Measurements from ENCODE around the gene LYG1. TPM values are rescaled to one million over a fixed set of nuclear protein-coding genes. Genes with fewer than 3 reads are reported as not detected.

Gene LYG1
- total RNA-seq (2022; extraction: Qiagen RNA extraction; ENCODE audit: low read depth) = 1.1 to 1.8 TPM (median 1.5 TPM) in 5 replicates

DNA sequence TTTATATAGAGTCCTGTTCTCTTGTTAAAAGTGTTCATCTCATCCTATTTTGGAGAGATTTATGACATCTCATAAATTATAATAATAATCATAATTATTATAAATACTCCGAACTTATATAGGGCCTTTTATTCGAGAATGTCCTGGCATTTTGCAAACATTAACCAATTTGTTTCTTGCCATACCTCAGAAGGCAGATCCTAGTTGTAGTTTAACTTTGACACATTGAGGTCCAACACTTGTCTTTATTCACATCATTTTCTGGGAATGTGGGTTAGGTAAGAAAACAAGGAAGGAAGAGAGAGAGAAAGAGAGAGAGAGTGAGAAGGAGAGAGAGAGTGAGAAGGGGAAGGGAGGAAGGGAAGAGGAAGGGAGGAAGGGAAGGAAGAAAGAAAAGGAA lies at the start of gene LYG1:
LYG1 (minus strand) TSS at position 101 of the 400 bp plus-strand sequence. CDS start 5,527 bp downstream, outside the sequence.

DNA sequence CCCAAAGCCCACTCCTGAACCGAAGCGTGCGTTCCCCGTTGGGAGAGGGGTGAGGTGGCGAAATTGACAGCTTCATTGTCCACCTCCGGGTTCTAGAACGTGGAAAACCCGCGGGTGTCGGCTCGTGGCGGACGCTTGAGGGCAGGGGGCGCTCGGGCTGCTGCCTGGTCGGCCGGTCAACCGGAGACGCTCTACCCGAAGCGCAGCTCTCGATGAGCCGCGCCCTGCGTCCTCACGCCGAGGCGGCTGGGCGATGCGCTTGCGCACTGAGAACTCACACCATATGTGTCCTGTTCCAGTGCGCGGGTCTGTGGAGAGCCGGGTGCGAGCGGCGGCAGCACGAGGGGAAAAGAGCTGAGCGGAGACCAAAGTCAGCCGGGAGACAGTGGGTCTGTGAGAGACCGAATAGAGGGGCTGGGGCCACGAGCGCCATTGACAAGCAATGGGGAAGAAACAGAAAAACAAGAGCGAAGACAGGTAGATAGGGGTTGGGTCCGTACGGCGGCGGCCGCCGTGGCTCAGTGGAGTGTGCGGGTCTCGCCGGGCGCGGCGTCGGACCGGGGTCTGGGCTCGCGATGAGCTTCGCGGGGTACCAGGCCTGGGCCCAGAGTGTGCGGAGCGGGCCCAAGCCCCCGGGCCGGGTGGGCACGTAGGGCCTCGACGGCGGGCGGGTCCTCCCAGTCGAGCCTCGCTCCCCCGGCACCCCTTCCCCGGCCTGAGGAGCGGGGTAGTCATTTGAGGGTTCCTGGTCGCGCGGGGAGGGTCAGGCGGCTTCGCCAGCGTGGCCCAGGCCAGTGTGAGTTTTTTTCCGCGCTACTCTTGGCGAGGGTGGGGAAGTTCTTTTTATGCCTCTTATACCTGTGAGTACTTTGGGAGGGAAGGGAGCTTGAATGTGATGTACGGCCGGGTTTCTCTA lies 36.4 kb upstream of the LYG1 start, which contains the start of gene EIF5B:
EIF5B (plus strand) TSS at position 277 of the 916 bp plus-strand sequence; CDS start at position 443, 166 bp downstream.

DNA sequence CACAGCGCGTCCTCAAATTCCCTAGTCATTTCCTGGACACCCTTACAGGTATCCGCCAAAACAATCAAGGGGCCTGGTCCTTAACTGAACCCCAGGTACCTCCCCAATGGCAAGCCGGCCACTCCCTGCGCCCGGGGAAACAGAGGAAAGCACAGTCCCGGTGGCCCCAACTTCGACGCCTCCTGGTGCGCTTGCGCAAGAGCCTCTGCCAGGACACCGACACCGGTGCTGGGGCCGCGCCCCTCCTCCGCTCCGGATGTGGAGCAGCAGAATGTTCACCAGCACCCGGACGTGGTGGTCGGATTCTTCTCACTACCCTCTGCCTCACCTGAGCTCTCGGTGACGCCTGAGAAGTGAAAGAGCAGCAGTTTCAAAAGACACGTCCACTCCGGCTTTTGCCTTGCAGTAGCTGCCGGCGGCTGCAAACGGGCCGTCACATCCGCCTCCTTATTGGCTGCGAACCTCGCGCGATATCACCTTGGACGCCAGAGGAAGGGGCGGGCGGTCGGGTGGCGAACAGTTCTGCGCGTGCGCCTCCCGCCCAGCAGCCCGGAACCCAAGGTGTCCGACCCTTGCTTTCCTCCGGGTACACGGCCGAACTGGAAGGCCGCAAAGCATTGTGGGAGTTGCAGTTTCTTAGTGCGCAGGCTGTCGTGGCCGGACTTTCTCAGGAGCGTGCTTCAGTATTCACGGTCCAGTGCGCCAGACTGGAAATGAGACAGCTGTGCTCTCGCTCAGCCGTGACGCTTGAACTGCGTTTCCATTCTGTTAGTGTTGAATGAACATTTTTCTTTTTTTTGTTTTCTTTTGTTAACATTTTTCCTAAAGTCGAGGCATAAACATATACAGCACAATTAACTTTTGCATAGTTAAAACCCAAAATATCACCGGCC lies 35.2 kb upstream of the LYG1 start, which contains the start of gene TXNDC9:
TXNDC9 (minus strand) TSS at position 423 of the 893 bp plus-strand sequence. CDS start 3,123 bp downstream, outside the sequence.

DNA sequence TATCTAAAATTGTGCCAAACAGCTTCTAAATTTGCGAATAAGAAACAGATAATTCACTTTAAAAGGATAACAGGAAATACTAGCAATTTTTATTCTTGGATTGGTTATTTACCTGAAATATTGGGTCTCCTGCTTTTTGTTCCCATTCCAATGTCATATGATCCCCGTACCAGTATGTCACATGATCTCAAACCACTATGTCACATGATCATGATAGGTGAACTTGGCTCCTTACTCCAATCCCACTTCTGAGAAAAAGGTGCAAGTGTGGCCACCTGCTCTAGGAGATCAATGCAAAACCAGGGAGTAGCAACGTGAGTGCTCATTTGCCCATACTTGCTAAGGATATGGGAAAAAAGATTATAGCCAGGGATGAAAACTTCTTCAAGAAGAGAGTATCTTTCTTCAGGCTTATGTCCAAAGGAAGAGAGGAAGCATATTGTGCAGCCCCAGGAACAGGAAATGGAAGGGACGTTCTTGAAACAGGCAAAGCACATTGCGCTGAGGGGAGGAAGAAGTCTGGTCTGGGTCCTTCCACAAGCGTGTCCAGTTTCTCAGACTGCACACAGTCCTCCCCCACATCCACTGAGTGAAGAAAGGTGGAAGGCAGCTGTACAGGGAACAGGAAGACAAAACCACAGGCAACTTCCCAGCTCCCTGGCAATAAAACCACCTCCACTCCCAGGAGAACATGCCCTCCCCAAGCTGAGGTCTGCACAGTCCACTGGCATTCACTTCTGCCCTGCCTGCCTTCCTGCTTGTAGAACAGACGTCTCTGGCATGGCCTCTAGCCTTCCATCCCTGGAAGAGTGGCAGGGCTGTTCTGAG lies 45.3 kb downstream of the LYG1 start, which contains the start of gene LYG2:
LYG2 (minus strand) TSS at position 176 of the 828 bp plus-strand sequence. CDS start 1,406 bp downstream, outside the sequence.

Other genes with a start within 250 kb of the LYG1 start
- 0.42 to 0.64 TPM (median 0.50 TPM) in 4 of 5 replicates, not detected in the other for gene C2orf15, start 159.5 kb downstream of the LYG1 start, total RNA-seq (2022; extraction: Qiagen RNA extraction; ENCODE audit: low read depth)
- gene TSGA10, start 146.3 kb downstream of the LYG1 start, total RNA-seq (2022; extraction: Qiagen RNA extraction; ENCODE audit: low read depth) = 3.5 to 9.8 TPM (median 3.9 TPM) in 5 replicates
- gene LIPT1, start 146.2 kb downstream of the LYG1 start, total RNA-seq (2022; extraction: Qiagen RNA extraction; ENCODE audit: low read depth) = 3.6 to 4.1 TPM (median 3.9 TPM) in 5 replicates
- 17.3 to 30.8 TPM (median 26.5 TPM) in 5 replicates for gene MITD1, start 120.1 kb downstream of the LYG1 start, total RNA-seq (2022; extraction: Qiagen RNA extraction; ENCODE audit: low read depth)
- gene MRPL30, start 120.0 kb downstream of the LYG1 start, total RNA-seq (2022; extraction: Qiagen RNA extraction; ENCODE audit: low read depth) = 27.6 to 64.9 TPM (median 33.8 TPM) in 5 replicates
- gene LYG2, start 45.5 kb downstream of the LYG1 start, total RNA-seq (2022; extraction: Qiagen RNA extraction; ENCODE audit: low read depth) = 0.17 TPM in 1 of 5 replicates, not detected in the others
- 40.1 to 57.4 TPM (median 45.5 TPM) in 5 replicates for gene TXNDC9, start 35.1 kb upstream of the LYG1 start, total RNA-seq (2022; extraction: Qiagen RNA extraction; ENCODE audit: low read depth)
- 55.1 to 81.6 TPM (median 62.8 TPM) in 5 replicates for gene EIF5B, start 36.2 kb upstream of the LYG1 start, total RNA-seq (2022; extraction: Qiagen RNA extraction; ENCODE audit: low read depth)
- gene REV1, start 188.8 kb upstream of the LYG1 start, total RNA-seq (2022; extraction: Qiagen RNA extraction; ENCODE audit: low read depth) = 10.3 to 13.0 TPM (median 12.0 TPM) in 5 replicates

Measured in A549 treated with RU486 at 1 μM for 4 hours (cell line).